ENCODE data around the gene SPPL3.

Gene SPPL3

DNA sequence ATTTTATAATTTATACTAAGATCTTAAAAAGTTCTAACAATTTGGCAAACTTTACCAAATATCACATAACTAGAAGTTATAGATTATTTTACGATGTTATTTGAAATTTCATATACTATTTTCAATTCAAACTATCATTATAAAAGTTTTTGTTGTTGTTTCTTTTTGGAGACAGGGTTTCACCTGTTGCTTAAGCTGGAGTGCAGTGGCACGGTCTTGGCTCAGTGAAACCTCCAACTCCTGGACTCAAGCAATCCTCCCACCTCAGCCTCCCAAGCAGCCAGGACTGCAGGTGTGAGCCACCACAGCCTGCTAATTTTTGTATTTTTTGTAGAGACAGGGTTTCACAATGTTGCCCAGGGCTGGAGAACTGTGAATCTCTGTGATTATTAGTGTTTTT, 87.8 kb downstream of the SPPL3 start:
- DNase-seq, result no peak
- Mint-ChIP-seq H3K27ac (no peak overlapping the region), H3K9me3 (no peaks in the 10 kb centered on the region), H3K4me3 (no peak overlapping the region), H3K4me1 (peaks cover 40% of the 10 kb centered on the region), H3K27me3 (no peaks in the 10 kb centered on the region), H3K36me3 (ENCODE audit: low read depth) (peaks cover 5% of the 10 kb centered on the region)
- no peak for ATAC-seq

DNA sequence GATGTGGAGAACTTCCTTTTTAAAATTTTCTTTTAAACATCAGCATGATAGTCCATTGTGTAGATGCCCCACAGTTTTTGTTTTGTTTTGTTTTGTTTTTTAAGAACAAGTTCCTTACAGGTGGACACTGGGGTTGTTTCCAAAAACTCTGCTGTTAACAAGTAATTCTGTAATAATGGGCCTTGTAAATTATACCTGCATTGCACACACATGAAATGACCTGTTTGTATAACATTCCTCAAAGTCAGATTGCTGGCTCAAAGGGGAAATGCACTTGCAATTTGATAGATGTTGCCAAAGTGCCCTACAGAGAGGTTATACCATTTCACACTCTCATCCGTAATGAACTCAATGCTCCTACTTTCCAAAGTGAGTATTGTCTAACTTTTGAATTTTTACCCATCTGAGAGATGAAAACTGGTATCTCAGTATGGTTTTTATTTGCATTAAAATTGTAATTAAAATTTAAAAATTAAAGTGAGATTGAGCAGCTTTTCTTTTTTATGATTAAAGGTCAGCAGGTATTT, 89.2 kb downstream of the SPPL3 start:
- H3K4me3 Mint-ChIP-seq, result no peak overlapping the region
- DNase-seq (no peak), ATAC-seq (no peak)
- peaks cover 34% of the 10 kb centered on the region for H3K4me1 Mint-ChIP-seq
- H3K9me3 Mint-ChIP-seq, result no peaks in the 10 kb centered on the region
- H3K27ac Mint-ChIP-seq, result no peak overlapping the region
- H3K36me3 Mint-ChIP-seq (ENCODE audit: low read depth), result peaks cover 12% of the 10 kb centered on the region
- no peaks in the 10 kb centered on the region for H3K27me3 Mint-ChIP-seq

DNA sequence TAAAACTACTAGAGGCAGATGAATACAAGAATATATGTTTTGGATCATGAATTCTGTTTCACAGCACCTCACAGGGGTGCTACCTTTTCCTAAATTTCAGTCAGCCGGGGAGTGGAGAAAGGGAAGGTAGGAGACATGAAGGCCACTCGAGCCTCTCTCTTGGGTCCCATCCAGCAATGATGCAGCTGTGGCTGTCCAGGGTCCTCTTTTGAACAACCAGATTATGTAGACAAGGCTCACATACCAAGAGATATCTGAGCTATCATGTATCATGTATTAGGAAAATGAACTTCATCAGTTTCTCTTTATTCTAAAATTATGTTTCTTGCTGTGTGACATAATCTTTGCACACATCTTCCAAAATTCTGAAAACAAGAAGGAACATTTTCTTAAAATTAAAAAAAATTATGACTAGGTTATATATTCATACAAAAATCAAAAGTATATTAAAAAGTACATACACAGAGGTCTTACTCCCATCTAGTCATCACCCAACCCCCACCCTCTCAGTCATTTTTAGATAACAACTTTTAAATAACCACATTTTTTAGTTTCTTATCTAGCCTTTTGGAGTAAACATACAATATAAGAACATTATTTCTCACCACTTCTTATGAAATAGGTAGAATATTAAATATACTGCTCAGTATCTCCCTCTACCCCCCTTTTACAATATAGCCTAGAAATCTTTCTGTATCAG, 89.8 kb downstream of the SPPL3 start:
- Mint-ChIP-seq H3K27ac (no peak overlapping the region), H3K36me3 (ENCODE audit: low read depth) (peaks cover 13% of the 10 kb centered on the region), H3K27me3 (no peaks in the 10 kb centered on the region), H3K4me3 (no peak overlapping the region), H3K9me3 (no peaks in the 10 kb centered on the region), H3K4me1 (peaks cover 31% of the 10 kb centered on the region)
- ATAC-seq (no peak), DNase-seq (no peak)

- ATAC-seq (no peak), DNase-seq (no peak)
- peaks cover 16% of the 10 kb centered on the region for H3K36me3 Mint-ChIP-seq (ENCODE audit: low read depth)
- H3K4me1 Mint-ChIP-seq, result peaks cover 31% of the 10 kb centered on the region
- H3K27me3 Mint-ChIP-seq, result no peaks in the 10 kb centered on the region
- no peaks in the 10 kb centered on the region for H3K9me3 Mint-ChIP-seq
- H3K27ac Mint-ChIP-seq, result no peak overlapping the region
- H3K4me3 Mint-ChIP-seq, result no peak overlapping the region
Measured at GRCh38 chr12:120813588-120814153, 90.5 kb downstream of the SPPL3 start.

GRCh38 chr12:120810021-120810420, 94.1 kb downstream of the SPPL3 start:
- Mint-ChIP-seq H3K4me3 (no peak overlapping the region), H3K36me3 (ENCODE audit: low read depth) (peaks cover 26% of the 10 kb centered on the region), H3K27ac (no peak overlapping the region), H3K27me3 (no peaks in the 10 kb centered on the region), H3K9me3 (no peaks in the 10 kb centered on the region), H3K4me1 (peaks cover 16% of the 10 kb centered on the region)
- DNase-seq (no peak), ATAC-seq (no peak)

GRCh38 chr12:120804428-120804827, 99.7 kb downstream of the SPPL3 start:
- no peaks in the 10 kb centered on the region for H3K27me3 Mint-ChIP-seq
- peaks cover 35% of the 10 kb centered on the region for H3K4me1 Mint-ChIP-seq
- H3K9me3 Mint-ChIP-seq, result no peaks in the 10 kb centered on the region
- H3K27ac Mint-ChIP-seq, result no peak overlapping the region
- DNase-seq (no peak), ATAC-seq (no peak)
- H3K4me3 Mint-ChIP-seq, result no peak overlapping the region
- H3K36me3 Mint-ChIP-seq (ENCODE audit: low read depth), result peaks cover 26% of the 10 kb centered on the region

- Mint-ChIP-seq H3K9me3 (peaks cover 7% of the 10 kb centered on the region), H3K4me1 (peaks cover 59% of the 10 kb centered on the region), H3K27ac (peak overlapping the region; percentile 72), H3K27me3 (no peaks in the 10 kb centered on the region), H3K4me3 (no peak overlapping the region), H3K36me3 (ENCODE audit: low read depth) (peaks cover 28% of the 10 kb centered on the region)
- ATAC-seq (no peak), DNase-seq (no peak)
Measured at GRCh38 chr12:120801146-120801545, 103.0 kb downstream of the SPPL3 start.

- Mint-ChIP-seq H3K4me3 (no peak overlapping the region), H3K4me1 (peaks cover 59% of the 10 kb centered on the region), H3K9me3 (peaks cover 10% of the 10 kb centered on the region), H3K36me3 (ENCODE audit: low read depth) (peaks cover 32% of the 10 kb centered on the region), H3K27ac (peak overlapping the region; percentile 72), H3K27me3 (no peaks in the 10 kb centered on the region)
- DNase-seq, result no peak
- ATAC-seq, result peak; percentile 55
Measured at GRCh38 chr12:120800665-120801064, 103.5 kb downstream of the SPPL3 start.

- peak overlapping the region; percentile 81 for H3K27ac Mint-ChIP-seq
- H3K36me3 Mint-ChIP-seq (ENCODE audit: low read depth), result peaks cover 39% of the 10 kb centered on the region
- H3K4me3 Mint-ChIP-seq, result no peak overlapping the region
- H3K9me3 Mint-ChIP-seq, result peaks cover 22% of the 10 kb centered on the region
- ATAC-seq, result no peak
- no peak for DNase-seq
- H3K27me3 Mint-ChIP-seq, result no peaks in the 10 kb centered on the region
- H3K4me1 Mint-ChIP-seq, result peaks cover 59% of the 10 kb centered on the region
Measured at GRCh38 chr12:120799243-120800045, 104.7 kb downstream of the SPPL3 start.

DNA sequence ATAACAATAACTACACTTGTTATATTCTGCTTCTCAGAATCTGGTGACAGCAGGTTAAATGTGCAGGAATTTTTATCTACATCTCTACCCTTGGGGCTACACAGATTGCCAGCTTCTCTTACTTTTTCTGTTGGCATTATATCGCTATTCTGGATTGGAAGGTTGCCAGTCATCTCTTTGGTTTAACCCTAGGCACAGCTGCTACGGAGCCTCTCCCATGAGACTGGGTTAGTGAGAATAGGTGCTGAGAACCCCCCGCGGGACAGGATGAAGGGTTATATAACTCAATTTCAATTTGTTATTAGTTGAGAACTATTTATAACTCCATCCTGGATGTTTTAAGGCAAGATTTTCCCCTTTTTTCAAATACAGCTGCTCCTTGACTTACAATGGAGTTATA, 105.5 kb downstream of the SPPL3 start:
- H3K36me3 Mint-ChIP-seq (ENCODE audit: low read depth), result peaks cover 39% of the 10 kb centered on the region
- no peak for DNase-seq
- no peak overlapping the region for H3K4me3 Mint-ChIP-seq
- H3K27me3 Mint-ChIP-seq, result no peaks in the 10 kb centered on the region
- ATAC-seq, result no peak
- H3K9me3 Mint-ChIP-seq, result peaks cover 22% of the 10 kb centered on the region
- H3K27ac Mint-ChIP-seq, result peak overlapping the region; percentile 81
- peaks cover 58% of the 10 kb centered on the region for H3K4me1 Mint-ChIP-seq

- no peaks in the 10 kb centered on the region for H3K27me3 Mint-ChIP-seq
- DNase-seq, result no peak
- H3K9me3 Mint-ChIP-seq, result peaks cover 22% of the 10 kb centered on the region
- peaks cover 36% of the 10 kb centered on the region for H3K36me3 Mint-ChIP-seq (ENCODE audit: low read depth)
- H3K27ac Mint-ChIP-seq, result peak overlapping the region; percentile 81
- peak overlapping the region; percentile 13 for H3K4me3 Mint-ChIP-seq
- H3K4me1 Mint-ChIP-seq, result peaks cover 55% of the 10 kb centered on the region
- ATAC-seq, result peak; percentile 81
Measured at GRCh38 chr12:120797677-120798642, 106.2 kb downstream of the SPPL3 start.

- ATAC-seq (no peak), DNase-seq (no peak)
- no peaks in the 10 kb centered on the region for H3K27me3 Mint-ChIP-seq
- peaks cover 33% of the 10 kb centered on the region for H3K36me3 Mint-ChIP-seq (ENCODE audit: low read depth)
- no peak overlapping the region for H3K27ac Mint-ChIP-seq
- H3K4me1 Mint-ChIP-seq, result peaks cover 46% of the 10 kb centered on the region
- H3K9me3 Mint-ChIP-seq, result peaks cover 22% of the 10 kb centered on the region
- no peak overlapping the region for H3K4me3 Mint-ChIP-seq
Measured at GRCh38 chr12:120795441-120796178, 108.5 kb downstream of the SPPL3 start.

GRCh38 chr12:120793357-120793756, 110.8 kb downstream of the SPPL3 start:
- peaks cover 37% of the 10 kb centered on the region for H3K36me3 Mint-ChIP-seq (ENCODE audit: low read depth)
- H3K4me1 Mint-ChIP-seq, result peaks cover 27% of the 10 kb centered on the region
- no peak overlapping the region for H3K27ac Mint-ChIP-seq
- H3K9me3 Mint-ChIP-seq, result peaks cover 22% of the 10 kb centered on the region
- no peaks in the 10 kb centered on the region for H3K27me3 Mint-ChIP-seq
- no peak for ATAC-seq
- no peak for DNase-seq
- no peak overlapping the region for H3K4me3 Mint-ChIP-seq
